Right lobe of liver (tissue), 6 donors: Measurements from ENCODE around the gene SNX5. TPM values are rescaled to one million over a fixed set of nuclear protein-coding genes. Genes with fewer than 3 reads are reported as not detected.
A peak's percentile ranks its signal among the peaks of the same experiment; 100 is the strongest.

ENCODE experiments used
- ATAC-seq, 4 donors: fragments of 200-7000 bp; cut with Tn5 transposase; one replicate each; pipeline ENCODE4 v1.9.1; 2020; ENCODE audit warnings: mild to moderate bottlenecking in 4 of 4, moderate library complexity in 4 of 4
- DNase-seq, 3 donors: peaks; one replicate each; pipeline ENCODE4 v3.0.0-alpha.2; 2020
- H3K27ac ChIP-seq, 3 donors: fragments of 200-600 bp; one replicate each; pipeline ENCODE4 v1.8.0; 2022
- H3K27me3 ChIP-seq, 2 donors: fragments of 200-600 bp; one replicate each; pipeline ENCODE4 v1.8.0; 2022
- H3K36me3 ChIP-seq, 4 donors: fragments of 200-600 bp; sonication (generic) in 1 of 4; one replicate each; pipeline versions ENCODE4 v1.5.1 to v1.8.0; 2017 to 2022; ENCODE audit warnings: control low read depth in 1 of 4
- H3K4me1 ChIP-seq, 4 donors: fragments of 200-600 bp; sonication (generic) in 1 of 4; one replicate each; pipeline versions ENCODE4 v1.5.1 to v1.8.0; 2017 to 2022; ENCODE audit warnings: control low read depth in 1 of 4
- H3K4me3 ChIP-seq, 3 donors: fragments of 200-600 bp; one replicate each; pipeline ENCODE4 v1.8.0; 2022
- H3K9me3 ChIP-seq, 4 donors: fragments of 200-600 bp; sonication (generic) in 1 of 4; one replicate each; pipeline versions ENCODE4 v1.5.1 to v1.8.0; 2017 to 2022; ENCODE audit warnings: control low read depth in 1 of 4
- CTCF ChIP-seq, 4 donors: fragments of 200-600 bp in 3 of 4; fragments of 450-650 bp in 1 of 4; IDR thresholded peaks; one replicate each; pipeline versions ENCODE4 v1.5.1 to v1.8.0; 2016 to 2022; ENCODE audit warnings: antibody characterized with exemption in 4 of 4, mild to moderate bottlenecking in 2 of 4
- POLR2A ChIP-seq: fragments of 450-650 bp; IDR thresholded peaks from one replicate; pipeline ENCODE4 v1.6.1; 2017; ENCODE audit warnings: antibody characterized with exemption, mild to moderate bottlenecking
- WGBS: methylation state at CpG from one replicate; pipeline ENCODE4 v1.1.6; 2018; ENCODE audit warnings: low coverage, low lambda C conversion rate; ENCODE audit not compliant: insufficient coverage; ENCODE audit errors: missing lambda C conversion rate; 5-methylcytosine and 5-hydroxymethylcytosine counted together
- intact Hi-C, 2 donors: fragments of 100-400 bp; cut with DNase I; formaldehyde crosslinking; loops; one replicate each; pipeline versions ENCODE4 v1.11.2 to v1.14.1; 2022
- total RNA-seq, 6 experiments: library from RNA; depleted of rRNA in 2 of 6; stranded (reverse); fragments of >200 nt in 2 of 6; fragmentation: NEBNext Ultra II Directional in 3 of 6; extraction: Animal tissue kit (Norgen Biotek cat#: 25700) in 3 of 6; gene quantifications; one replicate each; pipeline versions ENCODE4 v1.1.0 to v1.2.4, GENCODE V29; 2016 to 2023
- donor health status: DM: no; HTN: yes; CAD: no.
- donor health status: DM: no; HTN: no; CAD: no.
- donor health status: DM: no; HTN: no; CAD: no.
- donor health status: DM: no; HTN: yes; CAD: no.
- donor health status: DM: no; HTN: yes; CAD: no.

Gene SNX5
- total RNA-seq, 6 experiments from 2014 or later: 32.6 to 74.5 (median 46.0) TPM

GRCh38 chr20:18004384-18005031, 35.9 kb upstream of the SNX5 start:
- intact Hi-C loops: no loop called here
- Histone ChIP-seq H3K27ac (no peak overlapping the region), H3K27me3 (no peaks in the 10 kb centered on the region), H3K4me1 (peaks cover 0 to 30% (median 0%) of the 10 kb centered on the region in 4 donors), H3K4me3 (no peak overlapping the region), H3K9me3 (no peaks in the 10 kb centered on the region), H3K36me3 (no peaks in the 10 kb centered on the region)
- ATAC-seq: no peak
- TF ChIP-seq POLR2A: no peak
- no peak for TF ChIP-seq CTCF (IDR thresholded peaks at IDR 0.05)
- 74% methylated on average over 5 of the region's 8 CpGs for WGBS
- no peak for DNase-seq

DNA sequence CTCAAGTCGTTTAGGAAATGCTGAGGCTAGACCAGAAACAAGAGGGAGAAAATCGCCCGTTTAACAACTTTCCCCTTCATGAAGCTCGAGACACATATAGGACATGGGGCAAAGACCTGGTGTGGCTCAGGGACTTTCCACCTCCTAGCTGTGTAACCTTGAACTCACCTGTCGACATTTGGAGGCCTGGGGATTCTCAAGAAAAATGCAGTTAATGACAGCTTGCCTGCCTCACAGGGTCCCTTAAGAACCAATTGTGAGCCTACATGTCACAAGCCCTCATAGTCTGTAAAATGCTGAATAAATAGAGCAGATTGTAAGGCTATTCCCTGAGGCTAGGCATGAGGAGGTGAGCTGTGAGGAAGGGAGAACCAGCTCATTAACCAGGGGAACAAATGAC, 35.3 kb upstream of the SNX5 start:
- no peak for DNase-seq
- no peak overlapping the region for H3K27ac ChIP-seq
- WGBS: 60% methylated on average over 2 of the region's 5 CpGs
- ATAC-seq: no peak
- H3K4me3 ChIP-seq: no peak overlapping the region
- H3K27me3 ChIP-seq: no peaks in the 10 kb centered on the region
- H3K4me1 ChIP-seq: peaks cover 0 to 30% (median 0%) of the 10 kb centered on the region in 4 donors
- TF ChIP-seq POLR2A (no peak), CTCF (IDR thresholded peaks at IDR 0.05) (no peak)
- intact Hi-C loops: no loop called here
- no peaks in the 10 kb centered on the region for H3K36me3 ChIP-seq
- no peaks in the 10 kb centered on the region for H3K9me3 ChIP-seq

GRCh38 chr20:18001131-18001921, 32.7 kb upstream of the SNX5 start:
- Histone ChIP-seq H3K36me3 (no peaks in the 10 kb centered on the region), H3K27me3 (no peaks in the 10 kb centered on the region), H3K9me3 (no peaks in the 10 kb centered on the region), H3K4me3 (no peak overlapping the region), H3K27ac (no peak overlapping the region), H3K4me1 (peaks cover 0 to 17% (median 0%) of the 10 kb centered on the region in 4 donors)
- intact Hi-C loops: no loop called here
- TF ChIP-seq CTCF (IDR thresholded peaks at IDR 0.05) (peak in 1 of 4 donors; percentile 3), POLR2A (no peak)
- ATAC-seq: peak; percentile 95 to 98 (median 97)
- WGBS: 50% methylated on average over 9 of the region's 10 CpGs
- DNase-seq: peak; percentile 69 to 86 (median 84)

DNA sequence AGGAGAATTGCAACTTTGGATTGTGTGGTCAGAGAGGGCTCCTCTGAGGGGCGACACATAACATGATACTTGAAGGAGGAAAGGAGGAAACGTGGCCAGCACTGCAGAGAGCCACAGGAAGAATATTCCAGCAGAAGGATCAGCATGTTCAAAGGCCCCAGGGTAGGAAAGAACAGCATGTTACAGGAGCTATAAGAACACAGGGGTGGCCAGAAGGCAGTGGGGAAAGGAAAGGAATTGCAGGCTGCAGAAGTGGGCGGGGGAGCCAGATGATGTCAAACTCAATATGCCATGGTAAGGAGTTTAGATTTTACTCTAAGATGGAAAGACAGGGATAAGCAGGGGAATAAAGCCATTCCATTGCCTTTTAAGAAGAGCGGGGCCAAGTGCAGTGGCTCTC, 31.0 kb upstream of the SNX5 start:
- intact Hi-C loops: no loop called here
- WGBS: 81% methylated on average over 4 of the region's 4 CpGs
- no peaks in the 10 kb centered on the region for H3K9me3 ChIP-seq

More for the DNA sequence above, 31.0 kb upstream of the SNX5 start:
- H3K27ac ChIP-seq: no peak overlapping the region
- no peaks in the 10 kb centered on the region for H3K36me3 ChIP-seq
- no peak for DNase-seq
- H3K4me1 ChIP-seq: peaks cover 0 to 13% (median 0%) of the 10 kb centered on the region in 4 donors
- no peak for ATAC-seq
- H3K4me3 ChIP-seq: no peak overlapping the region
- TF ChIP-seq POLR2A (no peak), CTCF (IDR thresholded peaks at IDR 0.05) (no peak)
- H3K27me3 ChIP-seq: no peaks in the 10 kb centered on the region
